Measurements from ENCODE around the gene WDR45B. TPM values are rescaled to one million over a fixed set of nuclear protein-coding genes. Genes with fewer than 3 reads are reported as not detected.

WDR45B gene
- total and polyA plus RNA-seq, 9 donors: 43.0 to 99.3 (median 79.3) TPM

DNA sequence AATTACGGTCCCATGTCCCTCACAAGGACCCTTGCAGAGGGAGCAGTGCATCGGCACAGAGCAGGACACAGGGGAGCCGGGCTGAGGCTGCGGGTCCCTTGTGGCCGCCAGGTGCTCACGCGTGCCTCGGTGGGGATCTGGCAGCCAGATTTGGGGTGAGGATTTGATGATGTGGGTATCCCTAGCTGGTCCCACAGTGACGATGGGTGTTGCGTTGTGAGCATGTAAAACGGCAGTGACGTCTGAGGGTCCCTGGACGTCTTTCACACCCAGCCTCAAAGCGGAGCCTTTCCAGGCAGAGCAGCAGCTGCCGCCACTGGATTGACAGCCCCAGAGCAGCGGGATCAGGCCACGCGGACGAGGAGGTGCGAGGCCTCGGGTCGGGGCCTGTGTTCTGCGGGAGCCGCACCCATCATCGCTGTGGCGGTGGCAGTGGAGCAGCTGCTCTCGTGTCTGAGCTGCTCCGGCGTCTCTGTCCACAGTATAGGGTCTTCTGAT, 54.6 kb downstream of the WDR45B start:
- H3K4me3 ChIP-seq: peak overlapping the region; percentile 54
- intact Hi-C loops (cut with DNase I): no loop called here
- no peaks in the 10 kb centered on the region for H3K36me3 ChIP-seq
- H3K27ac ChIP-seq: peak overlapping the region; percentile 90 to 91
- DNase-seq: peak in 3 of 5 donors; percentile 47 to 54 (median 51)
- 28 to 37% (median 30%) methylated on average over 18 to 29 of the region's 29 CpGs for WGBS, 3 donors
- H3K9me3 ChIP-seq: no peaks in the 10 kb centered on the region
- no peaks in the 10 kb centered on the region for H3K27me3 ChIP-seq
- no peak for TF ChIP-seq EP300 (IDR thresholded peaks at IDR 0.05)
- no peak for TF ChIP-seq POLR2A (IDR thresholded peaks at IDR 0.05)
- TF ChIP-seq, protein P1, sequence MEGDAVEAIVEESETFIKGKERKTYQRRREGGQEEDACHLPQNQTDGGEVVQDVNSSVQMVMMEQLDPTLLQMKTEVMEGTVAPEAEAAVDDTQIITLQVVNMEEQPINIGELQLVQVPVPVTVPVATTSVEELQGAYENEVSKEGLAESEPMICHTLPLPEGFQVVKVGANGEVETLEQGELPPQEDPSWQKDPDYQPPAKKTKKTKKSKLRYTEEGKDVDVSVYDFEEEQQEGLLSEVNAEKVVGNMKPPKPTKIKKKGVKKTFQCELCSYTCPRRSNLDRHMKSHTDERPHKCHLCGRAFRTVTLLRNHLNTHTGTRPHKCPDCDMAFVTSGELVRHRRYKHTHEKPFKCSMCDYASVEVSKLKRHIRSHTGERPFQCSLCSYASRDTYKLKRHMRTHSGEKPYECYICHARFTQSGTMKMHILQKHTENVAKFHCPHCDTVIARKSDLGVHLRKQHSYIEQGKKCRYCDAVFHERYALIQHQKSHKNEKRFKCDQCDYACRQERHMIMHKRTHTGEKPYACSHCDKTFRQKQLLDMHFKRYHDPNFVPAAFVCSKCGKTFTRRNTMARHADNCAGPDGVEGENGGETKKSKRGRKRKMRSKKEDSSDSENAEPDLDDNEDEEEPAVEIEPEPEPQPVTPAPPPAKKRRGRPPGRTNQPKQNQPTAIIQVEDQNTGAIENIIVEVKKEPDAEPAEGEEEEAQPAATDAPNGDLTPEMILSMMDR (IDR thresholded peaks at IDR 0.05): no peak
- H3K4me1 ChIP-seq (ENCODE audit: insufficient read depth): peaks cover 2% of the 10 kb centered on the region

DNA sequence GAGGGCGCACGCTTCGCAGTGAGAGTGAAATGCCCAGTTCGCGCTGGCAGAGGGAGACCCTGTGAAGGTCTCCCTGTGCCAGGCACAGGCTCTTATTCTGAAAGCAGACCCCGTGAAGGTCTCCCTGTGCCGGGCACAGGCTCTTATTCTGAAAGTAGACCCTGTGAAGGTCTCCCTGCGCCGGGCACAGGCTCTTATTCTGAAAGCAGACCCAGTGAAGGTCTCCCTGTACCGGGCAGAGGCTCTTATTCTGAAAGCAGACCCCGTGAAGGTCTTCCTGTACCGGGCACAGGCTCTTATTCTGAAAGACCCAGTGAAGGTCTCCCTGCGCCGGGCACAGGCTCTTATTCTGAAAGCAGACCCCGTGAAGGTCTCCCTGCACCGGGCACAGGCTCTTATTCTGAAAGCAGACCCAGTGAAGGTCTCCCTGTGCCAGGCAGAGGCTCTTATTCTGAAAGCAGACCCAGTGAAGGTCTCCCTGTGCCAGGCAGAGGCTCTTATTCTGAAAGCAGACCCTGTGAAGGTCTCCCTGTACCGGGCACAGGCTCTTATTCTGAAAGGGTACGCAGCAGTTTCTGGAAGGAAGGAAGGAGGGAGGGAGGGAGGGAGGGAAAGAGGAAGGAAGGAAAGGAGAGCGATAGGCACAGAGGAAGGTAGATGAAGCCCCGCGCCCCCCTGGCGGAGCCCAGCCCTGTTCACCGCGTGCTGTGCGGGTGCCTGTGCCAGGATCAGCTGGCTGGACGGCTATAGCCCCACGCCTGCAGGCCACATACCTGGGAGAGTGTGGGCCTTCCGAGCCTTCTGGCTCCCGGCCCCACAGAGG, 55.3 kb downstream of the WDR45B start:
- TF ChIP-seq, protein P1 (IDR thresholded peaks at IDR 0.05): no peak
- TF ChIP-seq EP300 (IDR thresholded peaks at IDR 0.05) (no peak), POLR2A (IDR thresholded peaks at IDR 0.05) (no peak)
- peak overlapping the region; percentile 54 for H3K4me3 ChIP-seq
- peaks cover 2% of the 10 kb centered on the region for H3K4me1 ChIP-seq (ENCODE audit: insufficient read depth)
- H3K27me3 ChIP-seq: no peaks in the 10 kb centered on the region
- peak; percentile 74 to 83 (median 81) for DNase-seq
- peak overlapping the region; percentile 90 to 91 for H3K27ac ChIP-seq
- no peaks in the 10 kb centered on the region for H3K9me3 ChIP-seq
- intact Hi-C loops (cut with DNase I): no loop called here
- 10 to 14% (median 11%) methylated on average over 26 to 29 of the region's 29 CpGs for WGBS, 3 donors
- no peaks in the 10 kb centered on the region for H3K36me3 ChIP-seq

DNA sequence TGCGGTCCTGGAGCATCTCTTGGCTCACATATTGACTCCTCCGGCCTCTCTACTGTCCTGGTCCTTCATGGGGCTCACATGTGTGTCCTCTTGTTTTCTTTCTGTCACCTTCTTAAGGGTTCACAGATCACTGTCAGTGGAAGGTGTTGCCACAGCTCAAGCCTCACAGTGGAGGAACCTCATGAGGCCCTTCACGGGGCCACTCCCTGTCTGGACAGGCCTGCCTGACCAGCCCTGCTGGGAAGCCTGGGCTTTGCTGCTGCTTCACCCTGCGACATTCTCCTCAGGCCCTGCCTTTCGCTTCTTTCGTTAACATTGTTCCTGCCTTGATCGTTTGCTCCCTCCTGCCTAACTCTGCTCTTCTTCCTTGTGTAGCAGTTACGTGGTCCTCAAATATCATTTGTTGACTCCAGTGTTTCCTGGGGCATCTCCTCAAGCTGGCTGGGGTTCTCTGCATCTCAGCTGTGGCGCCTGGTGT, 55.9 kb downstream of the WDR45B start:
- H3K27me3 ChIP-seq: no peaks in the 10 kb centered on the region
- intact Hi-C loops (cut with DNase I): no loop called here
- peak in 1 of 5 donors; percentile 34 for DNase-seq

DNA sequence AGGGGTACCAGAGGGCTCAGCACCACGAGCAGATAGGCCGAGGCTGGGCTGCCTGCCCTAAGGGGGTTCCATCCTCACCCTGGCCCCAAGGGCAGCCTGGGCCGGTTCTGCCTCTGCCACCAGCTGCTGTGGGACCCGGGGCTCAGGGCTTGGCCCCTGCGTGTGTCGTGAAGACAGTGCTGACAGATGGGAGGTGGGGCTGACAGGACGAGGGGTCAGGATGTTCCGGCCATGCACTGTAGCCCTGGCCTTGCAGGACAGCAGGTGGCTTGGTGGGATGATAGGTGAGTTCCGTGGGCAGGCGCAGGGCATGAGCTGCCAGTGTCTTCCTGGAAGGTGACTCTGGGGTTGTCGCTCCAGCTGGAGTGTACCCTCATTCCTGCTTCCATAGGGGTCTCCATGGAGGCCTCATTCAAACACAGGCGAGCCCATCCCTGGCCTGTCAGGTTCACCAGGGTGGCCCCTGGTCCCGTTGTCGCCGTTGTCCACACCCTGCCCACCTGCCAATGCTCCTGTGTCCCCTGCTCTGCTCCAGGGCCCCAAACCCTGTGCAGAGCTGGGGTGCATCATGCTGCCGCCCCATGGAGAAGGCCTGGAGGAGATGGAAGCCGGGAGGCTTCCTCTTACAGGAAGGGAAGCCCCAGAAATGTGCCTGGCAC, 57.2 kb downstream of the WDR45B start:
- H3K9me3 ChIP-seq: no peaks in the 10 kb centered on the region
- TF ChIP-seq, protein P1 (IDR thresholded peaks at IDR 0.05): no peak
- TF ChIP-seq EP300 (IDR thresholded peaks at IDR 0.05) (no peak), POLR2A (IDR thresholded peaks at IDR 0.05) (no peak)
- no peaks in the 10 kb centered on the region for H3K36me3 ChIP-seq
- H3K4me1 ChIP-seq (ENCODE audit: insufficient read depth): peaks cover 2% of the 10 kb centered on the region
- H3K27ac ChIP-seq: peak overlapping the region in 1 of 2 donors; percentile 43
- DNase-seq: no peak
- no peak overlapping the region for H3K4me3 ChIP-seq
- 71 to 72% (median 71%) methylated on average over 17 of the region's 17 CpGs for WGBS, 3 donors
- H3K27me3 ChIP-seq: no peaks in the 10 kb centered on the region
- intact Hi-C loops (cut with DNase I): no loop called here

More for the DNA sequence above, 55.9 kb downstream of the WDR45B start:
- no peaks in the 10 kb centered on the region for H3K9me3 ChIP-seq
- H3K4me3 ChIP-seq: peak overlapping the region; percentile 54
- TF ChIP-seq, protein P1 (IDR thresholded peaks at IDR 0.05): no peak
- TF ChIP-seq POLR2A (IDR thresholded peaks at IDR 0.05) (no peak), EP300 (IDR thresholded peaks at IDR 0.05) (no peak)
- H3K36me3 ChIP-seq: no peaks in the 10 kb centered on the region
- 52 to 63% (median 53%) methylated on average over 9 of the region's 9 CpGs for WGBS, 3 donors
- H3K27ac ChIP-seq: peak overlapping the region; percentile 90 to 91
- peaks cover 2% of the 10 kb centered on the region for H3K4me1 ChIP-seq (ENCODE audit: insufficient read depth)

Data from ovary (tissue), 9 donors.